SK-N-SH treated with all-trans-retinoic acid at 6 μM for 48 hours (cell line): ENCODE measurements around the gene TNFRSF1B.

Source experiments
- ATAC-seq: fragments of 200-7000 bp; cut with Tn5 transposase; 3 replicates; pipeline ENCODE4 v1.9.1; 2020; ENCODE audit warnings: mild to moderate bottlenecking, moderate library complexity
- ARNTL ChIP-seq: fragments of 450-650 bp; formaldehyde crosslinking; IDR thresholded peaks from 2 replicates; pipeline ENCODE4 v1.5.0; 2020; ENCODE audit warnings: low read depth, mild to moderate bottlenecking, moderate library complexity, borderline replicate concordance
- BACH2 ChIP-seq: fragments of 250-450 bp; sonication (Bioruptor Pico); IDR thresholded peaks from 2 replicates; pipeline ENCODE4 v1.9.0; 2021; ENCODE audit warnings: mild to moderate bottlenecking, borderline replicate concordance
- CREB5 ChIP-seq: fragments of 250-450 bp; sonication (Bioruptor Pico); IDR thresholded peaks from 2 replicates; pipeline ENCODE4 v1.5.1; 2020; ENCODE audit warnings: low read depth, mild to moderate bottlenecking, moderate library complexity
- CSDC2 ChIP-seq: fragments of 250-450 bp; sonication (Bioruptor Pico); IDR thresholded peaks from 2 replicates; pipeline ENCODE4 v1.5.0; 2020; ENCODE audit warnings: mild to moderate bottlenecking, moderate library complexity
- ESRRG ChIP-seq: fragments of 250-450 bp; sonication (Bioruptor Pico); IDR thresholded peaks from 2 replicates; pipeline ENCODE4 v1.6.1; 2021; ENCODE audit warnings: mild to moderate bottlenecking
- ISL1 ChIP-seq: fragments of 250-450 bp; sonication (Bioruptor Pico); IDR thresholded peaks from 2 replicates; pipeline ENCODE4 v2.1.2; 2022; ENCODE audit warnings: mild to moderate bottlenecking, moderate library complexity
- OSR1 ChIP-seq: fragments of 250-450 bp; sonication (Bioruptor Pico); IDR thresholded peaks from 2 replicates; pipeline ENCODE4 v1.8.0; 2022; ENCODE audit warnings: moderate library complexity, mild to moderate bottlenecking, inconsistent platforms
- PATZ1 ChIP-seq: fragments of 250-450 bp; sonication (Bioruptor Pico); IDR thresholded peaks from 2 replicates; pipeline ENCODE4 v1.8.0; 2020; ENCODE audit warnings: mild to moderate bottlenecking, moderate library complexity, borderline replicate concordance
- POU6F1 ChIP-seq: fragments of 250-450 bp; sonication (Bioruptor Pico); IDR thresholded peaks from 2 replicates; pipeline ENCODE4 v1.8.0; 2021; ENCODE audit warnings: low read depth, mild to moderate bottlenecking, moderate library complexity, borderline replicate concordance
- PPARA ChIP-seq: fragments of 250-450 bp; sonication (Bioruptor Pico); IDR thresholded peaks from 2 replicates; pipeline ENCODE4 v1.5.0; 2020; ENCODE audit warnings: mild to moderate bottlenecking, borderline replicate concordance
- RARB ChIP-seq: fragments of 250-450 bp; sonication (Bioruptor Pico); IDR thresholded peaks from 2 replicates; pipeline ENCODE4 v1.8.0; 2021; ENCODE audit warnings: mild to moderate bottlenecking, moderate library complexity
- TCF4 ChIP-seq: fragments of 250-450 bp; sonication (Bioruptor Pico); IDR thresholded peaks from 2 replicates; pipeline ENCODE4 v1.8.0; 2021; ENCODE audit warnings: mild to moderate bottlenecking, moderate library complexity, borderline replicate concordance
- TOX ChIP-seq: fragments of 250-450 bp; sonication (Bioruptor Pico); IDR thresholded peaks from 2 replicates; pipeline ENCODE4 v1.8.0; 2021; ENCODE audit warnings: mild to moderate bottlenecking, moderate library complexity, borderline replicate concordance
- ZC3H10 ChIP-seq: fragments of 250-450 bp; sonication (Bioruptor Pico); IDR thresholded peaks from 2 replicates; pipeline ENCODE4 v1.5.1; 2021; ENCODE audit warnings: mild to moderate bottlenecking, moderate library complexity
- ZFP3 ChIP-seq: fragments of 250-450 bp; sonication (Bioruptor Pico); IDR thresholded peaks from 2 replicates; pipeline ENCODE4 v1.5.0; 2020; ENCODE audit warnings: mild to moderate bottlenecking, moderate library complexity
- ZNF565 ChIP-seq: fragments of 450-650 bp; formaldehyde crosslinking; conservative IDR thresholded peaks from 2 replicates; pipeline ENCODE4 v1.5.0; 2020; ENCODE audit warnings: low read depth, mild to moderate bottlenecking, moderate library complexity
- ZNF70 ChIP-seq: fragments of 450-650 bp; formaldehyde crosslinking; IDR thresholded peaks from 2 replicates; pipeline ENCODE4 v1.5.0; 2020; ENCODE audit warnings: mild to moderate bottlenecking, moderate library complexity
- ZNF8 ChIP-seq: fragments of 450-650 bp; formaldehyde crosslinking; IDR thresholded peaks from 2 replicates; pipeline ENCODE4 v1.5.0; 2020; ENCODE audit warnings: mild to moderate bottlenecking, moderate library complexity
- TF ChIP-seq, protein P1 (sequence below): fragments of 250-450 bp; sonication (Bioruptor Pico); IDR thresholded peaks from 2 replicates; pipeline ENCODE4 v1.5.0; 2020; ENCODE audit warnings: mild to moderate bottlenecking, moderate library complexity

Gene TNFRSF1B

GRCh38 chr1:12127206-12127810 lies 39.5 kb upstream of the TNFRSF1B start:
- TF ChIP-seq, protein P1, sequence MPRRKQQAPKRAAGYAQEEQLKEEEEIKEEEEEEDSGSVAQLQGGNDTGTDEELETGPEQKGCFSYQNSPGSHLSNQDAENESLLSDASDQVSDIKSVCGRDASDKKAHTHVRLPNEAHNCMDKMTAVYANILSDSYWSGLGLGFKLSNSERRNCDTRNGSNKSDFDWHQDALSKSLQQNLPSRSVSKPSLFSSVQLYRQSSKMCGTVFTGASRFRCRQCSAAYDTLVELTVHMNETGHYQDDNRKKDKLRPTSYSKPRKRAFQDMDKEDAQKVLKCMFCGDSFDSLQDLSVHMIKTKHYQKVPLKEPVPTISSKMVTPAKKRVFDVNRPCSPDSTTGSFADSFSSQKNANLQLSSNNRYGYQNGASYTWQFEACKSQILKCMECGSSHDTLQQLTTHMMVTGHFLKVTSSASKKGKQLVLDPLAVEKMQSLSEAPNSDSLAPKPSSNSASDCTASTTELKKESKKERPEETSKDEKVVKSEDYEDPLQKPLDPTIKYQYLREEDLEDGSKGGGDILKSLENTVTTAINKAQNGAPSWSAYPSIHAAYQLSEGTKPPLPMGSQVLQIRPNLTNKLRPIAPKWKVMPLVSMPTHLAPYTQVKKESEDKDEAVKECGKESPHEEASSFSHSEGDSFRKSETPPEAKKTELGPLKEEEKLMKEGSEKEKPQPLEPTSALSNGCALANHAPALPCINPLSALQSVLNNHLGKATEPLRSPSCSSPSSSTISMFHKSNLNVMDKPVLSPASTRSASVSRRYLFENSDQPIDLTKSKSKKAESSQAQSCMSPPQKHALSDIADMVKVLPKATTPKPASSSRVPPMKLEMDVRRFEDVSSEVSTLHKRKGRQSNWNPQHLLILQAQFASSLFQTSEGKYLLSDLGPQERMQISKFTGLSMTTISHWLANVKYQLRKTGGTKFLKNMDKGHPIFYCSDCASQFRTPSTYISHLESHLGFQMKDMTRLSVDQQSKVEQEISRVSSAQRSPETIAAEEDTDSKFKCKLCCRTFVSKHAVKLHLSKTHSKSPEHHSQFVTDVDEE (CRISPR knock-in tag), result no peak
- TF ChIP-seq TCF4 (CRISPR knock-in tag), result no peak

DNA sequence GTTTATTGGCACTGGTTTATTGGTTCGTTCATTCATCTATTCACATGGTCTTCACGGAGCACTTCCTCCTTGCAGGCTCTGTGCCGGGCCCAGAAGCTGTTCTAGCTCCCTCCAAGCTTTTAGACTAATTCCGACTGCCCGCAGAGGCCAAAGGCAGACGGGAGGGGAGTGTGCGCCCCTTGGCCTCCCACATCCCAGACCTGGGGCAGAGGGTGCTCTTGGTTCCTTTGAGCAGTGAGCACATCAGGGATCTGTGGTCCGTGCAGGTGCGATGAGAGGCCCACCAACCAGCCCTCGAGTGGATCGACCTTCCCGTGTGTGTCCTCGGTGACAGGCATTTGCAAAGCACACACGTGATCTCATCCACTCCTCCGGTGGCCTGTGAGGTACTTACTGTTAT lies 38.7 kb upstream of the TNFRSF1B start:
- TF ChIP-seq ZC3H10 (CRISPR knock-in tag), result no peak
- TF ChIP-seq CSDC2 (CRISPR knock-in tag), result no peak
- no peak for TF ChIP-seq RARB (CRISPR knock-in tag)
- TF ChIP-seq PATZ1 (CRISPR knock-in tag), result no peak
- TF ChIP-seq BACH2, result no peak
- TF ChIP-seq ZNF565, result no peak
- no peak for TF ChIP-seq ARNTL (CRISPR knock-in tag)
- no peak for TF ChIP-seq ISL1
- no peak for TF ChIP-seq TOX (CRISPR knock-in tag)
- no peak for TF ChIP-seq ESRRG (CRISPR knock-in tag)
- TF ChIP-seq OSR1 (CRISPR knock-in tag), result no peak
- TF ChIP-seq TCF4 (CRISPR knock-in tag), result no peak
- TF ChIP-seq PPARA (CRISPR knock-in tag), result no peak
- TF ChIP-seq ZFP3, result no peak
- no peak for TF ChIP-seq ZNF70 (CRISPR knock-in tag)
- TF ChIP-seq CREB5 (CRISPR knock-in tag), result no peak
- no peak for TF ChIP-seq POU6F1 (CRISPR knock-in tag)
- no peak for ATAC-seq

More at GRCh38 chr1:12127206-12127810, 39.5 kb upstream of the TNFRSF1B start:
- no peak for ATAC-seq

DNA sequence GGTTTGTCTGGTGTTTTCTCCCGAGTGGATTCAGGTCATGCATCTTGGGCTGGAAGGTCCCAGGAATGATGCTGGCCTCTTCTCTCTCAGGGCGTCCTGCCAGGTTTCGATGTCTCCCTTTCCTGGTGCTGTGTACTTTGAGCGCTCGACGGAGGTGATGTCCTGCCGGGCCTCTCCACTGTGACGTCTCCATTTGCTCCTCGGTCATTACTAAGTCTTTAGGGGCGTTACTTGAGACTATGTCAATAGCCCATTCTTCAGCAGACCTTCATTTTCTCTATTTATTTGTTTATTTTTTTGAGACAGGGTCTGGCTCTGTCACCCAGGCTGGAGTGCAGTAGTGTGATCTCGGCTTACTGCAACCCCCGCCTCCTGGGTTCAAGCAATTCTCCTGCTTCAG lies 37.2 kb upstream of the TNFRSF1B start:
- TF ChIP-seq ZNF565 (no peak), ZFP3 (no peak), POU6F1 (CRISPR knock-in tag) (no peak), ZNF8 (no peak), TOX (CRISPR knock-in tag) (no peak), ISL1 (no peak), PPARA (CRISPR knock-in tag) (no peak), CREB5 (CRISPR knock-in tag) (no peak), ZC3H10 (CRISPR knock-in tag) (no peak)
- no peak for ATAC-seq
